ENCODE data around the gene DUSP22.

DUSP22 gene

DNA sequence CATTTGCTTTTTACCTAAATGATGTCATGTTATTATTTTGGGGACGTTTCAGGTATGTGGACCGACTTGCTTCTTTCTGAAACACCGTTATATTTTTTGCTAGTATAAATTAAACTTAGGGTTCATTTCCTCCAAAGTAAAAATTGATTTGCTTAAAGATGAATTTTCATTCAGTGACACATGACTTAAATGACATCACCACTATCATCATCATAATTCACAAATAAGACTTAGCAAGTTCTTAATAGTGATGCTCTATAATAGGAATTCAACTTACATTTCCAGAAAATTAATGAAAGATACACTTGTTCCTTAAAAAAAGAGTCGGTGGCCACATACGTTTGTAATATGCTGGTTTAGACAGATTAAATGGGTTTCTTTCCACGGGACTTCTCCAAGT, 108.5 kb downstream of the DUSP22 start:
- no peak overlapping the region for H3K27ac ChIP-seq
- no peaks in the 10 kb centered on the region for H3K4me1 ChIP-seq
- peaks cover 2% of the 10 kb centered on the region for H3K27me3 ChIP-seq (ENCODE audit: control insufficient read depth, insufficient read depth, low read length)
- H3K4me3 ChIP-seq (ENCODE audit: low read depth, low read length): no peak overlapping the region
- H3K79me2 ChIP-seq: no peaks in the 10 kb centered on the region
- H2AFZ ChIP-seq: no peak overlapping the region
- TF ChIP-seq, protein P1, sequence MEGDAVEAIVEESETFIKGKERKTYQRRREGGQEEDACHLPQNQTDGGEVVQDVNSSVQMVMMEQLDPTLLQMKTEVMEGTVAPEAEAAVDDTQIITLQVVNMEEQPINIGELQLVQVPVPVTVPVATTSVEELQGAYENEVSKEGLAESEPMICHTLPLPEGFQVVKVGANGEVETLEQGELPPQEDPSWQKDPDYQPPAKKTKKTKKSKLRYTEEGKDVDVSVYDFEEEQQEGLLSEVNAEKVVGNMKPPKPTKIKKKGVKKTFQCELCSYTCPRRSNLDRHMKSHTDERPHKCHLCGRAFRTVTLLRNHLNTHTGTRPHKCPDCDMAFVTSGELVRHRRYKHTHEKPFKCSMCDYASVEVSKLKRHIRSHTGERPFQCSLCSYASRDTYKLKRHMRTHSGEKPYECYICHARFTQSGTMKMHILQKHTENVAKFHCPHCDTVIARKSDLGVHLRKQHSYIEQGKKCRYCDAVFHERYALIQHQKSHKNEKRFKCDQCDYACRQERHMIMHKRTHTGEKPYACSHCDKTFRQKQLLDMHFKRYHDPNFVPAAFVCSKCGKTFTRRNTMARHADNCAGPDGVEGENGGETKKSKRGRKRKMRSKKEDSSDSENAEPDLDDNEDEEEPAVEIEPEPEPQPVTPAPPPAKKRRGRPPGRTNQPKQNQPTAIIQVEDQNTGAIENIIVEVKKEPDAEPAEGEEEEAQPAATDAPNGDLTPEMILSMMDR (IDR thresholded peaks at IDR 0.05): no peak
- no peak overlapping the region for H3K9ac ChIP-seq
- no peaks in the 10 kb centered on the region for H3K9me3 ChIP-seq (ENCODE audit: control insufficient read depth, low read length)
- no peak overlapping the region for H3K4me2 ChIP-seq (ENCODE audit: low read length)
- H3K36me3 ChIP-seq (ENCODE audit: control insufficient read depth, insufficient read depth, low read length): peaks cover 2% of the 10 kb centered on the region
